Uterus (tissue), 4 donors: ENCODE data around the gene DMXL2. TPM values are rescaled to one million over a fixed set of nuclear protein-coding genes. Genes with fewer than 3 reads are reported as not detected.
A peak's percentile ranks its signal among the peaks of the same experiment; 100 is the strongest.

Experiments
- DNase-seq, 2 donors: peaks; one replicate each; pipeline ENCODE4 v3.0.0-alpha.2; 2019 to 2020
- H3K27ac ChIP-seq, 2 donors: fragments of 200-600 bp; sonication (generic); 1 replicate in 1 of 2; 2 replicates in 1 of 2; pipeline ENCODE4 v1.5.1; 2016 to 2018
- H3K27me3 ChIP-seq, 2 donors: fragments of 200-600 bp; sonication (generic); one replicate each; pipeline ENCODE4 v1.5.1; 2018 to 2019; ENCODE audit warnings: control low read depth in 1 of 2
- H3K36me3 ChIP-seq, 2 donors: fragments of 200-600 bp; sonication (generic); one replicate each; pipeline ENCODE4 v1.5.1; 2019; ENCODE audit warnings: control low read depth in 1 of 2
- H3K4me1 ChIP-seq, 2 donors: fragments of 200-600 bp; sonication (generic); one replicate each; pipeline ENCODE4 v1.5.1; 2018 to 2019; ENCODE audit warnings: control low read depth in 1 of 2
- H3K4me3 ChIP-seq, 2 donors: fragments of 200-600 bp; sonication (generic); 1 replicate in 1 of 2; 2 replicates in 1 of 2; pipeline ENCODE4 v1.5.1; 2018 to 2019; ENCODE audit warnings: mild to moderate bottlenecking in 1 of 2
- H3K9me3 ChIP-seq, 2 donors: fragments of 200-600 bp; sonication (generic); one replicate each; pipeline ENCODE4 v1.5.1; 2019; ENCODE audit warnings: control low read depth in 1 of 2
- POLR2A ChIP-seq, 2 donors: fragments of 450-650 bp; IDR thresholded peaks; one replicate each; pipeline ENCODE4 v1.6.1; 2016; ENCODE audit warnings: antibody characterized with exemption in 2 of 2, mild to moderate bottlenecking in 1 of 2, moderate library complexity in 1 of 2
- intact Hi-C: fragments of 100-400 bp; cut with DNase I; formaldehyde crosslinking; loops from one replicate; pipeline ENCODE4 v1.15.1; 2023; ENCODE audit warnings: low total_unique reads
- total RNA-seq, 4 donors: library from RNA; depleted of rRNA in 3 of 4; stranded (reverse); fragments of >200 nt in 3 of 4; gene quantifications; one replicate each; pipeline versions ENCODE4 v1.1.0 to v1.2.4, GENCODE V29; 2014 to 2023
- TF ChIP-seq, protein P1 (sequence below), 4 experiments: fragments of 200-600 bp in 2 of 4; fragments of 450-650 bp in 2 of 4; sonication (generic) in 2 of 4; IDR thresholded peaks; one replicate each; pipeline ENCODE4 v1.5.1; 2016 to 2019; ENCODE audit warnings: antibody characterized with exemption in 4 of 4, mild to moderate bottlenecking in 2 of 4, moderate library complexity in 1 of 4
- donor health status: DM: yes; HTN: yes; CAD: no.

DMXL2 gene
- total RNA-seq, 4 donors from 2014 or later = 6.9 to 100 (median 26.6) TPM

DNA sequence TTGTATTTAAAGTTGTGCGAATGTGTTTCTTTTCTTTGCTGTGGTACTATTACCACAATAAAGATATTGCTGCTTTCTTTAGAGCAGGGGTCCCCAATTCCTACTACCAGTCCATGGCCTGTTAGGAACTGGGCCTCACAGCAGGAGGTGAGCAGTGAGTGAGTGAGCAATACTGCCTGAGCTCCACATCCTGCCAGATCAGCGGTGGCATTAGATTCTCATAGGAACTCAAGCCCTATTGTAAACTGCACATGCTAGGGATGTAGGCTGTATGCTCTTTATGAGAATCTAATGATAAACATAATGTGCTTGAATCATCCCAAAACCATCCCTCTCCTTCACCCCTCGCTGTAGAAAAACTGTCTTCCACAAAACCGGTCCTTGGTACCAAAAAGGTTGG is 41.6 kb downstream of the DMXL2 start:
- TF ChIP-seq POLR2A (IDR thresholded peaks at IDR 0.05) = no peak
- TF ChIP-seq, protein P1, sequence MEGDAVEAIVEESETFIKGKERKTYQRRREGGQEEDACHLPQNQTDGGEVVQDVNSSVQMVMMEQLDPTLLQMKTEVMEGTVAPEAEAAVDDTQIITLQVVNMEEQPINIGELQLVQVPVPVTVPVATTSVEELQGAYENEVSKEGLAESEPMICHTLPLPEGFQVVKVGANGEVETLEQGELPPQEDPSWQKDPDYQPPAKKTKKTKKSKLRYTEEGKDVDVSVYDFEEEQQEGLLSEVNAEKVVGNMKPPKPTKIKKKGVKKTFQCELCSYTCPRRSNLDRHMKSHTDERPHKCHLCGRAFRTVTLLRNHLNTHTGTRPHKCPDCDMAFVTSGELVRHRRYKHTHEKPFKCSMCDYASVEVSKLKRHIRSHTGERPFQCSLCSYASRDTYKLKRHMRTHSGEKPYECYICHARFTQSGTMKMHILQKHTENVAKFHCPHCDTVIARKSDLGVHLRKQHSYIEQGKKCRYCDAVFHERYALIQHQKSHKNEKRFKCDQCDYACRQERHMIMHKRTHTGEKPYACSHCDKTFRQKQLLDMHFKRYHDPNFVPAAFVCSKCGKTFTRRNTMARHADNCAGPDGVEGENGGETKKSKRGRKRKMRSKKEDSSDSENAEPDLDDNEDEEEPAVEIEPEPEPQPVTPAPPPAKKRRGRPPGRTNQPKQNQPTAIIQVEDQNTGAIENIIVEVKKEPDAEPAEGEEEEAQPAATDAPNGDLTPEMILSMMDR (IDR thresholded peaks at IDR 0.05) = no peak
- H3K27ac ChIP-seq = no peak overlapping the region
- H3K36me3 ChIP-seq = no peaks in the 10 kb centered on the region
- DNase-seq = no peak
- intact Hi-C loops = no loop called here
- H3K4me3 ChIP-seq = no peak overlapping the region
- peaks cover 0 to 12% of the 10 kb centered on the region in 2 donors for H3K9me3 ChIP-seq
- no peaks in the 10 kb centered on the region for H3K27me3 ChIP-seq
- H3K4me1 ChIP-seq = peaks cover 0 to 9% of the 10 kb centered on the region in 2 donors

DNA sequence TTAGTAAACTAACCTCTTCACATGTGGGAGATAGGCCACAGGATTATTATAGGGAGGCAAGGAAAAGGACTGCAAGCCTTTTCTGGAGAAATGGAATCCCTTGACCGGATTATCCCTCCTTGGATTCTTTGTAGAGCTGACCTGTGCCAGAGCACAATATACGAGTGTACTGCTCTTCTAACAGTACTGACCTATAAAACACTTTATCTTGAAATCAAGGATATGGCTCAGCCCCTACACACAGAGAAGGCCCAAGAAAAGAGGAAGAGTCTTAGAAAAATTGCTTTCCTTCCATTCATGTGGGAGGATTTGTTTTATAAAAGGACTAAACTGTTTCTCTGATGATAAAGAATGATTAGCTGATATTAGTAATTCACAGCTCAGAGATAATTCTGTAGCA is 42.2 kb downstream of the DMXL2 start:
- intact Hi-C loops = no loop called here
- Histone ChIP-seq H3K4me1 (peaks cover 0 to 9% of the 10 kb centered on the region in 2 donors), H3K36me3 (no peaks in the 10 kb centered on the region), H3K27ac (no peak overlapping the region), H3K27me3 (no peaks in the 10 kb centered on the region), H3K9me3 (peaks cover 0 to 12% of the 10 kb centered on the region in 2 donors), H3K4me3 (no peak overlapping the region)
- DNase-seq = no peak
- TF ChIP-seq, protein P1 (IDR thresholded peaks at IDR 0.05) = no peak
- no peak for TF ChIP-seq POLR2A (IDR thresholded peaks at IDR 0.05)

DNA sequence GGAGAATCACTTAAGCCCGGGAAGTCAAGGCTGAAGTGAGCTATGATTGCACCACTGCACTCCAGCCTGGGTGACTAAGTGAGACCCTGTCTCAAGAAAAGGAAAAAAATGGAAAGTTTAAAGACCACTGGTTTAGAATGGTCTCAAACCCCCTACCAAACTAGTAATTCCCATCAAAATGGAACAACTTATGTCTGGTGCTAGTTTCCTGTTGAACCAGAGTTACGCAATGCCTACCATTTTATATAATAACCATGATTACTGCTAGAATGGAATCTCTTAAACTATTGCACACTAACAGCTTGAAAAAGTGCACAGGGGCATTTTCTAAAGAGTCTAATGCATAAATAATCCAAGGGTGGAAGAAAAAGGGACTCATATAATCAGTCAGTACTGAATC is 43.6 kb downstream of the DMXL2 start:
- Histone ChIP-seq H3K27ac (no peak overlapping the region), H3K9me3 (peaks cover 0 to 12% of the 10 kb centered on the region in 2 donors), H3K4me1 (peaks cover 0 to 9% of the 10 kb centered on the region in 2 donors), H3K27me3 (no peaks in the 10 kb centered on the region), H3K36me3 (no peaks in the 10 kb centered on the region), H3K4me3 (no peak overlapping the region)
- intact Hi-C loops = no loop called here
- no peak for DNase-seq
- TF ChIP-seq, protein P1 (IDR thresholded peaks at IDR 0.05) = no peak
- no peak for TF ChIP-seq POLR2A (IDR thresholded peaks at IDR 0.05)

DNA sequence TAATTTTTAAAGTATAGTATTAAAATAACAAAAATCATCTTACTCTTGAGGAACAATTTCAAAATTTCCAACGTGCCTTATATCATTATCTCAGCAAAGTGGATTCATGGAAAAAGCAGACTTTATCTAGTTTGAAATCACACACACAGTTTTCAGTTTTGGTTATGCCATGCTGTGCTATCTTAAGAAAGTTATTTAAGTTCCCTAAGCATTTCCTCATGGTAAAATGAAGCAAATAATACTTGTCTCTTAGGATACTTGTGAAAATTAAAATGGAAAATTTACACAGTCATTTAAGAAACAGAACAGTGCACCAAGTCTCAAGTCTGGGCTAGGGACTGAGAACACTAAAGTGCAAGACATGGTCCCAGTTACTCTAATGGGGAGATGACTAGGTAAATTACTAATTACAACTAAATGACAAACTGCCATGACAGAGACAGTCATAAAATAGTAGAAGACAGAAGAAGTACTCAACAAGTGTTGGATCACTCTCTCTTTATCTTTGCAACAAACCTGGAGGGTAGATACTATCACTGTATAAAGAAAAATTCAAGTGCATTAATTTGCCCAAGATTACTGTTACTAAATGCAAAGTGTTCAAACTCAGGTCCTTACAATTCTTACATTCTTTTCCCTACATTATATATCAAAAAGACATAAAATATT is 44.8 kb downstream of the DMXL2 start:
- intact Hi-C loops = no loop called here
- H3K4me1 ChIP-seq = peaks cover 0 to 9% of the 10 kb centered on the region in 2 donors
- H3K4me3 ChIP-seq = no peak overlapping the region
- H3K9me3 ChIP-seq = peaks cover 0 to 11% of the 10 kb centered on the region in 2 donors
- H3K27ac ChIP-seq = peak overlapping the region in 1 of 2 donors; percentile 31
- H3K27me3 ChIP-seq = no peaks in the 10 kb centered on the region
- no peaks in the 10 kb centered on the region for H3K36me3 ChIP-seq
- DNase-seq = no peak
- TF ChIP-seq POLR2A (IDR thresholded peaks at IDR 0.05) = no peak
- TF ChIP-seq, protein P1 (IDR thresholded peaks at IDR 0.05) = no peak

DNA sequence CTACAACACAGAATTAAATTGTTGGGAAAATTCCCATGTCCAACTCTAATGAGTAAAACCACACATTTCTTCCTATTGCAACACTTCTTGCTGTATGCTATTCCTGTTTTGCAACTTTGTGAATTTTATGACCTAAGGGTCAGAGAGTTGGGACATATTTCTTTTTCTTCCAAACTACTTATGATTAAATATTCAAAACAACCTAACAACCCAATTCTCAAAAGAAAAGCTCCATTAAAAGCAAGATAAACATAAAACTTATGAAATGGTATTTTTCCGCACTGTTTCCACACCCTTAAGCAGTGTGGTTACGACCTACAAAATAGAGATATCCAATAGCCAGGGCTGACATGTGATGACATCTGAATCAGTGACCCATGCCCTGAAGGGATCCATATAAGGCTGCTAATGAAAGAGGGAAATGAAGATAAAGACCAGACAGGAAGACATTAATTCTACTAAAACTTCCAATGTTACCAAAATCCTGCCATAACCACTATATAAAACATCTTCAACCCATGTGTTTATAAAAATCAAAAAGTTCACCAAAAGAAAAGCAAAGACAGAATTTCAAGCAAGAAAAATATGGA is 45.6 kb downstream of the DMXL2 start:
- no peaks in the 10 kb centered on the region for H3K36me3 ChIP-seq
- peak overlapping the region; percentile 10 to 31 for H3K27ac ChIP-seq
- H3K4me1 ChIP-seq = peaks cover 0 to 9% of the 10 kb centered on the region in 2 donors
- H3K9me3 ChIP-seq = peaks cover 0 to 4% of the 10 kb centered on the region in 2 donors
- no peak overlapping the region for H3K4me3 ChIP-seq
- TF ChIP-seq POLR2A (IDR thresholded peaks at IDR 0.05) = no peak
- TF ChIP-seq, protein P1 (IDR thresholded peaks at IDR 0.05) = no peak
- H3K27me3 ChIP-seq = no peaks in the 10 kb centered on the region
- intact Hi-C loops = no loop called here
- peak in 1 of 2 donors; percentile 54 for DNase-seq
